Measurements from ENCODE around the gene HSPB6.
A peak's percentile ranks its signal among the peaks of the same experiment; 100 is the strongest.
"Not testable (repeated sequence)": the region's sequence is repeated elsewhere in the genome, so short reads cannot be mapped to it uniquely, and the experiment has no call there.

Gene HSPB6

GRCh38 chr19:35786299-35787160 is 29.7 kb upstream of the HSPB6 start:
- DNase-seq (ENCODE audit: low spot score), result no peak

GRCh38 chr19:35785339-35785627 is 28.5 kb upstream of the HSPB6 start:
- no peak for DNase-seq (ENCODE audit: low spot score)

- DNase-seq (ENCODE audit: low spot score), result peak; percentile 93
Observed at GRCh38 chr19:35784503-35785338, 27.9 kb upstream of the HSPB6 start.

- no peak for DNase-seq (ENCODE audit: low spot score)
Observed at GRCh38 chr19:35783469-35784434, 26.9 kb upstream of the HSPB6 start.

GRCh38 chr19:35782589-35782988 is 25.8 kb upstream of the HSPB6 start:
- DNase-seq (ENCODE audit: low spot score), result no peak

GRCh38 chr19:35781650-35782049 is 24.8 kb upstream of the HSPB6 start:
- DNase-seq (ENCODE audit: low spot score), result no peak

GRCh38 chr19:35780717-35781116 is 23.9 kb upstream of the HSPB6 start:
- DNase-seq (ENCODE audit: low spot score), result no peak

- DNase-seq (ENCODE audit: low spot score), result no peak
Observed at GRCh38 chr19:35780058-35780457, 23.2 kb upstream of the HSPB6 start.

GRCh38 chr19:35779033-35779432 is 22.2 kb upstream of the HSPB6 start:
- DNase-seq (ENCODE audit: low spot score), result no peak

GRCh38 chr19:35777961-35778360 is 21.1 kb upstream of the HSPB6 start:
- DNase-seq (ENCODE audit: low spot score), result no peak

- no peak for DNase-seq (ENCODE audit: low spot score)
Observed at GRCh38 chr19:35777086-35777841, 20.4 kb upstream of the HSPB6 start.

GRCh38 chr19:35776102-35776788 is 19.4 kb upstream of the HSPB6 start:
- DNase-seq (ENCODE audit: low spot score), result no peak

- DNase-seq (ENCODE audit: low spot score), result peak; percentile 97
Observed at GRCh38 chr19:35775298-35776101, 18.7 kb upstream of the HSPB6 start, which contains the start of gene ARHGAP33. TSS of gene ARHGAP33 (plus strand) at chr19:35775564. CDS start at chr19:35775659, 95 bp downstream.

- DNase-seq (ENCODE audit: low spot score), result no peak
Observed at GRCh38 chr19:35775046-35775297, 18.1 kb upstream of the HSPB6 start.

- DNase-seq (ENCODE audit: low spot score), result no peak
Observed at GRCh38 chr19:35774274-35775045, 17.6 kb upstream of the HSPB6 start.

- DNase-seq (ENCODE audit: low spot score), result no peak
Observed at GRCh38 chr19:35773020-35773806, 16.4 kb upstream of the HSPB6 start.

GRCh38 chr19:35772362-35772761 is 15.5 kb upstream of the HSPB6 start:
- not testable (repeated sequence) for DNase-seq (ENCODE audit: low spot score)

GRCh38 chr19:35768082-35768421 is 11.2 kb upstream of the HSPB6 start:
- DNase-seq (ENCODE audit: low spot score), result no peak
